GM18511 (cell line): ENCODE data around the gene MRPL50.

Experiments
- ATAC-seq: cut with Tn5 transposase; IDR thresholded peaks from one replicate; pipeline ENCODE4 v1.9.1; 2021; ENCODE audit warnings: mild to moderate bottlenecking, moderate library complexity; ENCODE audit not compliant: unreplicated experiment

MRPL50 gene

GRCh38 chr9:101341958-101342357 lies 56.5 kb downstream of the MRPL50 start:
- no peak for ATAC-seq
